ENCODE data around the gene MYRIP.
A peak's percentile ranks its signal among the peaks of the same experiment; 100 is the strongest.

The MYRIP gene

DNA sequence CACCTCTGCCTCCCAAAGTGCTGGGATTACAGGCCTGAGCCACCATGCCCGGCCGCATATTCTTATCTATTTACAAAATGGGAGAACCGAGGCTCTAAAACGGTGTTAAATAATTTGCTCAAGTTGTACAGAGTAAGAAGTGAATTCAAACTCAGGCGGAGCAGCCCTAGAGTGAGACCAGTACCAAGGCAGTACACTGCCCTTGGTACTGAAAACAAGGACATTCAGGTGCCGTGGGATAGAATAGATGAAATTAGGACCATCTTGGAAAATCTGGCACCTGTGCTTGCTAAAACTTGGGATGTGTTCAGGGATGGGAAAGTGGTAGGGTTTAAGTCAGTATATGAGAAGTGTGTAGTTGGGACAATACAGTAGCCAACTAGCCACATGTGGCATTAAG, 100.7 kb downstream of the MYRIP start:
- TF ChIP-seq CTCF (IDR thresholded peaks at IDR 0.05; ENCODE audit: control insufficient read depth, insufficient read depth, low read depth, low read length, missing control alignments) = no peak
- no peak overlapping the region for H3K4me3 ChIP-seq (ENCODE audit: control insufficient read depth, low read depth, low read length)
- no peak for DNase-seq (ENCODE audit: low read depth)

- no peak for DNase-seq (ENCODE audit: low read depth)
- H3K4me3 ChIP-seq (ENCODE audit: control insufficient read depth, low read depth, low read length) = no peak overlapping the region
- TF ChIP-seq CTCF (IDR thresholded peaks at IDR 0.05; ENCODE audit: control insufficient read depth, insufficient read depth, low read depth, low read length, missing control alignments) = no peak
These were observed 101.5 kb downstream of the MYRIP start for GRCh38 chr3:39910826-39911464.

- no peak for TF ChIP-seq CTCF (IDR thresholded peaks at IDR 0.05; ENCODE audit: control insufficient read depth, insufficient read depth, low read depth, low read length, missing control alignments)
- peak; percentile 7 for DNase-seq (ENCODE audit: low read depth)
- H3K4me3 ChIP-seq (ENCODE audit: control insufficient read depth, low read depth, low read length) = no peak overlapping the region
These were observed 102.3 kb downstream of the MYRIP start for GRCh38 chr3:39911465-39912309.

DNA sequence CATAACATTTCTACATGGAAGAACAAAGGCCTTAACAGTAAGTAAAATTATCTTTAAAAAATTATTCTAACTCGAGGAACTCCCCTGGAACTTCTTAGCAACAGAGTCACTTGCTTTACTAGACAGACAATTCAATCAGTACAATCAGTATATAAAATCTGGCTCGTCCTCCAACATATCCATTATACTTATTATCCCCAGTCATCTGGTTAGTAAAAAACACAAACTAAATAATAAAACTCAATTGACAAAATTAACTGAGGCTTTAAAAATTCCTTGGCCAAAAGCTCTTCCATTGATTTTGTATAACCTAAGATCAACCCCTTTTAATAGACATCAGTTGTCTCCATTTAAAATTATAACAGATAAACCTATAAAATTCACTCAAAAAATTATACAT, 105.6 kb downstream of the MYRIP start:
- no peak for DNase-seq (ENCODE audit: low read depth)
- no peak for TF ChIP-seq CTCF (IDR thresholded peaks at IDR 0.05; ENCODE audit: control insufficient read depth, insufficient read depth, low read depth, low read length, missing control alignments)
- H3K4me3 ChIP-seq (ENCODE audit: control insufficient read depth, low read depth, low read length) = no peak overlapping the region

- no peak overlapping the region for H3K4me3 ChIP-seq (ENCODE audit: control insufficient read depth, low read depth, low read length)
- TF ChIP-seq CTCF (IDR thresholded peaks at IDR 0.05; ENCODE audit: control insufficient read depth, insufficient read depth, low read depth, low read length, missing control alignments) = no peak
- no peak for DNase-seq (ENCODE audit: low read depth)
These were observed 107.8 kb downstream of the MYRIP start for GRCh38 chr3:39917065-39917773.

DNA sequence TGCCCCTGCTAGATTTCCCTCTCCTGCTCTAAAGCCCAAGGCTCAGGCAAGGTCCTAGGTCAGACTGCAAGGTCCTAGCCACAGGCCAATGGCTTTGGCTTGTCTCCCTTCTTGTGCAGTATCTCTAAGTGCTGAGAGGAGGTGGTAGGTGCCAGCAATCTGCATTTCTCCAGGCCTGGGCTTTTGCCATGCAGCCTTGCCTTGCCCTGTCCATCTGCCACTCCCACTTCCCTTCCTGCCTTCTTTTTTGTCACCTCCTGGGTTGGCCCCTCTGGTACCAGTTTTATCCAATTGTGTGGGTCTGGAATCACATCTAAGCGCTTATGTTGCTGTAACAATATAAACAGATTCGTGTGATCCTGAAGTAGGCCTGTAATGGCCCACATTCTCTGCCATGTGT, 109.9 kb downstream of the MYRIP start:
- H3K4me3 ChIP-seq (ENCODE audit: control insufficient read depth, low read depth, low read length) = no peak overlapping the region
- no peak for DNase-seq (ENCODE audit: low read depth)
- TF ChIP-seq CTCF (IDR thresholded peaks at IDR 0.05; ENCODE audit: control insufficient read depth, insufficient read depth, low read depth, low read length, missing control alignments) = no peak

Data from AG09309 (cell line).